Esophagus muscularis mucosa (tissue), 3 donors: Measurements from ENCODE around the gene ANXA4.

Experiments
- POLR2AphosphoS5 ChIP-seq, 2 donors: sonication (generic); formaldehyde crosslinking; IDR thresholded peaks; one replicate each; pipeline ENCODE4 v1.6.1; 2017; ENCODE audit warnings: antibody characterized with exemption in 2 of 2
- TF ChIP-seq, protein P1 (sequence below), 3 experiments: fragments of 200-600 bp in 2 of 3; fragments of 450-650 bp in 1 of 3; sonication (generic) in 2 of 3; IDR thresholded peaks; one replicate each; pipeline ENCODE4 v1.5.1; 2017 to 2019; ENCODE audit warnings: antibody characterized with exemption in 3 of 3, mild to moderate bottlenecking in 2 of 3, moderate library complexity in 1 of 3

DNA sequence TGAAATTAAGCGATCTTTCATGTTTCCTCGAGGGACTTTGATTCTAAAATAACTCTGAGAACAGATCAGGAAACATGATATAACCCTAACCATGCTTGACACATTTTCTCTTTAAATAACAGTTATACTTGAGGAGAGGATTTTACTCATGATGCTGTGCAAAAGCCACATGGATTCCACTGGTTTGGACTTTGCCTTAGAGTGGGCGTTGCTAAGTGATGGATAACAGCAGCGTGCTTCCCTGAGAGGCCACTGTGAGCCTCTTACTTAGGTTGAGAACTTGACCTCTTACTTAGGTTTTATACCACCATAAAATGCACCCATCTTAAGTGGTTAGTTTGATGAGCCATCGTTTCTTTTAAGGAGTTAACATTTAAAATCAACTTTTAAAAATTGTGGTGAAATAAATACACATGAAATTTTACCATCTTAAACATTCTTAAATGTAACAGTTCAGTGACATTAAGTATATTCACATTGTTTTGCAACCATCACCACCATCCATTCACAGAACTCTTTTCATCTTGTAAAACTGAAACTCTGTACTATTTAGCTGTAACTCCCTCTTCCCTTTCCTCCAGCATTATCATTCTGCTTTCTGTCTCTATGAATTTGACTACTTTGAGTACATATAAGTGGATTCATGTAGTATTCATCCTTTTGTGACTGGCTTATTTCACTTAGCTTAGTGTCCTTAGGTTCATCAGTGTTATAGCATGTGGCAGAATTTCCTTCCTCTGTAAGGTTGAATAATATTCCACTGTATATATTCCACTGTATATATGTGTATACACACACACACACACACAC, 22.6 kb downstream of the ANXA4 start:
- TF ChIP-seq, protein P1, sequence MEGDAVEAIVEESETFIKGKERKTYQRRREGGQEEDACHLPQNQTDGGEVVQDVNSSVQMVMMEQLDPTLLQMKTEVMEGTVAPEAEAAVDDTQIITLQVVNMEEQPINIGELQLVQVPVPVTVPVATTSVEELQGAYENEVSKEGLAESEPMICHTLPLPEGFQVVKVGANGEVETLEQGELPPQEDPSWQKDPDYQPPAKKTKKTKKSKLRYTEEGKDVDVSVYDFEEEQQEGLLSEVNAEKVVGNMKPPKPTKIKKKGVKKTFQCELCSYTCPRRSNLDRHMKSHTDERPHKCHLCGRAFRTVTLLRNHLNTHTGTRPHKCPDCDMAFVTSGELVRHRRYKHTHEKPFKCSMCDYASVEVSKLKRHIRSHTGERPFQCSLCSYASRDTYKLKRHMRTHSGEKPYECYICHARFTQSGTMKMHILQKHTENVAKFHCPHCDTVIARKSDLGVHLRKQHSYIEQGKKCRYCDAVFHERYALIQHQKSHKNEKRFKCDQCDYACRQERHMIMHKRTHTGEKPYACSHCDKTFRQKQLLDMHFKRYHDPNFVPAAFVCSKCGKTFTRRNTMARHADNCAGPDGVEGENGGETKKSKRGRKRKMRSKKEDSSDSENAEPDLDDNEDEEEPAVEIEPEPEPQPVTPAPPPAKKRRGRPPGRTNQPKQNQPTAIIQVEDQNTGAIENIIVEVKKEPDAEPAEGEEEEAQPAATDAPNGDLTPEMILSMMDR (IDR thresholded peaks at IDR 0.05) = no peak
- no peak for TF ChIP-seq POLR2AphosphoS5 (IDR thresholded peaks at IDR 0.05)
